SU-DHL-6 (cell line): ENCODE data around the gene MRPL17.

Source experiments
- EZH2phosphoT487 ChIP-seq: fragments of 200-600 bp; sonication (generic), shearing (Covaris generic); conservative IDR thresholded peaks from 2 replicates; pipeline ENCODE4 v1.6.1; 2018; ENCODE audit warnings: mild to moderate bottlenecking, antibody characterized with exemption, low read length, moderate library complexity, mixed read lengths
- TF ChIP-seq, protein P1 (sequence below): fragments of 200-600 bp; sonication (generic); IDR thresholded peaks from one replicate; pipeline ENCODE4 v1.5.1; 2017; ENCODE audit warnings: antibody characterized with exemption, mild to moderate bottlenecking, low read length, moderate library complexity; ENCODE audit not compliant: insufficient read depth, poor library complexity, severe bottlenecking

DNA sequence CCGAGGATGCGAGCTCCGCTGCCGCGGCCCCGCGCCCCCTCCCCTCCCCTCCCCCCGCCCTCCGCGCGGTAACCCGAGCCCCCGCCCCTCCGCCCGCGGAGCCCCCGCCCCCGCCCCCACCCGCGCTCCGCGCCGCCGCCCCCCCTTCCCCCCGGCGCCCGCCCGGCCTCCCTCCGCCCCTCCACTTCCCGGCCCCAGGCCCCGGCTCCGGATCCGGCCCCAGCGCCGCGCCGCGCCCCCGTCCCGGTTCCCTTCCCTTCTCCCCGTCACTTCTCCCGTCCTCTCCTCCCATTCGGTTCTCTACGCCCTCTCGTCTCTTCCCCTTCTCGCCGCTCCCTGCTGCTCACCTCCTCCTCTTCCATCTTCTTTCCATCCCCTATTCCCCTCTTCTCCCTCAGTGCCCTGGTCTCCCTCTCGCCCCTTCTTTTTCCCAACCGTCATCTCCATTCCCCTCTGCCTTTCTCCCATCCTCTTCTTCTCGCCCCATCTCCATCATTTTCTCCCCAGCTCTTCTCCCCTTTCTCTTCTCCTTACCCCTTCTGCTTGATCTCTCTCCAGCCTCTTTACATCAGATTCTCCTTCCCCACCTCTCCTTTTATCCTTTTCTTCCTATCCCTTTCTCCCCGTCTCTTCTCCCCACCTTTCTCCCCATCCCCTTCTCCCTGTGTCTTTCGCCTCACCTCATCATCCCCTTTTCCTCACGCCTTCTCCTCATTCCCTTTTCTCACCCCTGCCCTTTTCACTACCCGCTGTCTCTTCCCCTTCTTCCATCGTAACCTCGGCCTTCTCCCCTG, 27.2 kb downstream of the MRPL17 start, which contains the start of gene DCHS1:
- TF ChIP-seq, protein P1, sequence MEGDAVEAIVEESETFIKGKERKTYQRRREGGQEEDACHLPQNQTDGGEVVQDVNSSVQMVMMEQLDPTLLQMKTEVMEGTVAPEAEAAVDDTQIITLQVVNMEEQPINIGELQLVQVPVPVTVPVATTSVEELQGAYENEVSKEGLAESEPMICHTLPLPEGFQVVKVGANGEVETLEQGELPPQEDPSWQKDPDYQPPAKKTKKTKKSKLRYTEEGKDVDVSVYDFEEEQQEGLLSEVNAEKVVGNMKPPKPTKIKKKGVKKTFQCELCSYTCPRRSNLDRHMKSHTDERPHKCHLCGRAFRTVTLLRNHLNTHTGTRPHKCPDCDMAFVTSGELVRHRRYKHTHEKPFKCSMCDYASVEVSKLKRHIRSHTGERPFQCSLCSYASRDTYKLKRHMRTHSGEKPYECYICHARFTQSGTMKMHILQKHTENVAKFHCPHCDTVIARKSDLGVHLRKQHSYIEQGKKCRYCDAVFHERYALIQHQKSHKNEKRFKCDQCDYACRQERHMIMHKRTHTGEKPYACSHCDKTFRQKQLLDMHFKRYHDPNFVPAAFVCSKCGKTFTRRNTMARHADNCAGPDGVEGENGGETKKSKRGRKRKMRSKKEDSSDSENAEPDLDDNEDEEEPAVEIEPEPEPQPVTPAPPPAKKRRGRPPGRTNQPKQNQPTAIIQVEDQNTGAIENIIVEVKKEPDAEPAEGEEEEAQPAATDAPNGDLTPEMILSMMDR, result no peak
- TF ChIP-seq EZH2phosphoT487, result no peak
